Glutamatergic neuron (in vitro differentiated cells): ENCODE results near the gene ACAD10. TPM values are rescaled to one million over a fixed set of nuclear protein-coding genes. Genes with fewer than 3 reads are reported as not detected.
"Not testable (repeated sequence)": the region's sequence is repeated elsewhere in the genome, so short reads cannot be mapped to it uniquely, and the experiment has no call there.

ENCODE experiments used
- DNase-seq: peaks from one replicate; pipeline ENCODE4 v3.0.0; 2022
- H3K27ac Mint-ChIP-seq: one replicate; pipeline ENCODE4 v1.8.0; 2020; ENCODE audit warnings: mild to moderate bottlenecking, mixed read lengths, inconsistent platforms; ENCODE audit not compliant: unreplicated experiment
- H3K27me3 Mint-ChIP-seq: one replicate; pipeline ENCODE4 v1.8.0; 2020; ENCODE audit warnings: mild to moderate bottlenecking, moderate library complexity, mixed read lengths, inconsistent platforms; ENCODE audit not compliant: unreplicated experiment
- H3K36me3 Mint-ChIP-seq: one replicate; pipeline ENCODE4 v1.8.0; 2020; ENCODE audit warnings: mild to moderate bottlenecking, mixed read lengths, inconsistent platforms; ENCODE audit not compliant: unreplicated experiment
- H3K4me1 Mint-ChIP-seq: one replicate; pipeline ENCODE4 v1.8.0; 2020; ENCODE audit warnings: mild to moderate bottlenecking, low read depth, mixed read lengths, inconsistent platforms; ENCODE audit not compliant: unreplicated experiment
- H3K4me3 Mint-ChIP-seq: one replicate; pipeline ENCODE4 v1.8.0; 2020; ENCODE audit warnings: mild to moderate bottlenecking, mixed read lengths, inconsistent platforms; ENCODE audit not compliant: unreplicated experiment
- H3K9me3 Mint-ChIP-seq: one replicate; pipeline ENCODE4 v1.8.0; 2020; ENCODE audit warnings: mild to moderate bottlenecking, moderate library complexity, mixed read lengths, inconsistent platforms; ENCODE audit not compliant: unreplicated experiment
- total RNA-seq: library from RNA; stranded (reverse); fragmentation: NEBNext Ultra II Directional; extraction: Animal tissue kit (Norgen Biotek cat#: 25700); gene quantifications from one replicate; pipeline ENCODE4 v1.2.1, GENCODE V29; 2021; ENCODE audit not compliant: unreplicated experiment
- TF ChIP-seq, protein P1 (sequence below): fragments of 200-600 bp; sonication (generic); IDR thresholded peaks from one replicate; pipeline ENCODE4 v1.5.0; 2021; ENCODE audit not compliant: partially characterized antibody, unreplicated experiment

The ACAD10 gene
- total RNA-seq, 1 donor from 2014 or later = 35.9 TPM

- no peak for DNase-seq
- Mint-ChIP-seq H3K27ac (no peak overlapping the region), H3K36me3 (peaks cover 4% of the 10 kb centered on the region), H3K27me3 (peaks cover 2% of the 10 kb centered on the region), H3K9me3 (no peaks in the 10 kb centered on the region), H3K4me3 (no peak overlapping the region), H3K4me1 (no peaks in the 10 kb centered on the region)
- TF ChIP-seq, protein P1, sequence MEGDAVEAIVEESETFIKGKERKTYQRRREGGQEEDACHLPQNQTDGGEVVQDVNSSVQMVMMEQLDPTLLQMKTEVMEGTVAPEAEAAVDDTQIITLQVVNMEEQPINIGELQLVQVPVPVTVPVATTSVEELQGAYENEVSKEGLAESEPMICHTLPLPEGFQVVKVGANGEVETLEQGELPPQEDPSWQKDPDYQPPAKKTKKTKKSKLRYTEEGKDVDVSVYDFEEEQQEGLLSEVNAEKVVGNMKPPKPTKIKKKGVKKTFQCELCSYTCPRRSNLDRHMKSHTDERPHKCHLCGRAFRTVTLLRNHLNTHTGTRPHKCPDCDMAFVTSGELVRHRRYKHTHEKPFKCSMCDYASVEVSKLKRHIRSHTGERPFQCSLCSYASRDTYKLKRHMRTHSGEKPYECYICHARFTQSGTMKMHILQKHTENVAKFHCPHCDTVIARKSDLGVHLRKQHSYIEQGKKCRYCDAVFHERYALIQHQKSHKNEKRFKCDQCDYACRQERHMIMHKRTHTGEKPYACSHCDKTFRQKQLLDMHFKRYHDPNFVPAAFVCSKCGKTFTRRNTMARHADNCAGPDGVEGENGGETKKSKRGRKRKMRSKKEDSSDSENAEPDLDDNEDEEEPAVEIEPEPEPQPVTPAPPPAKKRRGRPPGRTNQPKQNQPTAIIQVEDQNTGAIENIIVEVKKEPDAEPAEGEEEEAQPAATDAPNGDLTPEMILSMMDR = no peak
Observed at GRCh38 chr12:111693818-111694217, 8.0 kb downstream of the ACAD10 start.

DNA sequence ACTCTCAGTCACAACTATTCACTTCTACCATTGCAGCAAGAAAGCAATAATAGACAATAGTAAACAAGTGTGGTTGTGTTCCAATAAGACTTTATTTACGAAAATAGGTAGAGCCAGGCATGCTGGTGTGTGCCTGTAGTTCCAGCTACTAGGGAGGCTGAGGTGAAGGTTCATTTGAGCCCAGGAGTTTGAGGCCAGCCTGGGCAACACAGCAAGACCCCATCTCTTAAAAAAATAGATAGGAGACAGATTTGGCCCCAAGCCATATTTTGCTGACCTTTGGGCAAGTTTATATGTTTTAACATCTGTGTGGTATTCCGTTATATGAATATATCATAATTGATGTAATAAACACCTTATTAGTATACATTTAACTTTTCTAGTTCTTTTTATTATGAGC, 14.1 kb downstream of the ACAD10 start:
- TF ChIP-seq, protein P1 = no peak
- H3K9me3 Mint-ChIP-seq = no peaks in the 10 kb centered on the region
- H3K36me3 Mint-ChIP-seq = no peaks in the 10 kb centered on the region

GRCh38 chr12:111705672-111706071, 19.8 kb downstream of the ACAD10 start:
- Mint-ChIP-seq H3K27me3 (peaks cover 1% of the 10 kb centered on the region), H3K4me1 (no peaks in the 10 kb centered on the region), H3K4me3 (no peak overlapping the region), H3K27ac (no peak overlapping the region), H3K36me3 (no peaks in the 10 kb centered on the region), H3K9me3 (no peaks in the 10 kb centered on the region)
- no peak for DNase-seq
- TF ChIP-seq, protein P1 = no peak

More for the DNA sequence above, 14.1 kb downstream of the ACAD10 start:
- no peak for DNase-seq
- H3K4me3 Mint-ChIP-seq = no peak overlapping the region
- no peaks in the 10 kb centered on the region for H3K4me1 Mint-ChIP-seq
- H3K27ac Mint-ChIP-seq = no peak overlapping the region
- H3K27me3 Mint-ChIP-seq = no peaks in the 10 kb centered on the region

DNA sequence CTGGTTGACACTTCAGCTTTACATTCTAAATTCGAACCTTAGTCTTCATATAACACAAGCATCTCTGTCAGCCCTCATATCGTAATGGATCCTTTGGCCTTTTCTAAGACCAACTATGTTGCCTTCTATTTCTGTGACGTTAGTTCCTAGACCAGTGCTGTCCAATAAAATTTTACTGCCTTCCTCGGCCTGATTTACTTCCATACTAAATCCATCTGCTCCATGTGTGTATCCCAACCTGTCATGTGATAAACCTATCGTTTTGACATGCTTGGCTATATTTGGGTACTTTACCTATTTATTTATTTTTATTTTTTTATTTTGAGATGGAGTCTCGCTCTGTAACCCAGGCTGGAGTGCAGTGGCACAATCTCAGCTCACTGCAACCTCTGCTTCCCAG, 20.3 kb downstream of the ACAD10 start:
- H3K4me1 Mint-ChIP-seq = no peaks in the 10 kb centered on the region
- H3K27ac Mint-ChIP-seq = no peak overlapping the region
- peaks cover 1% of the 10 kb centered on the region for H3K27me3 Mint-ChIP-seq
- no peak for DNase-seq
- H3K4me3 Mint-ChIP-seq = no peak overlapping the region
- no peaks in the 10 kb centered on the region for H3K36me3 Mint-ChIP-seq
- no peaks in the 10 kb centered on the region for H3K9me3 Mint-ChIP-seq
- TF ChIP-seq, protein P1 = no peak

GRCh38 chr12:111715279-111715678, 29.4 kb downstream of the ACAD10 start:
- peaks cover under 1% of the 10 kb centered on the region for H3K27me3 Mint-ChIP-seq
- TF ChIP-seq, protein P1 = no peak
- no peak overlapping the region for H3K4me3 Mint-ChIP-seq
- H3K9me3 Mint-ChIP-seq = no peaks in the 10 kb centered on the region
- H3K4me1 Mint-ChIP-seq = no peaks in the 10 kb centered on the region
- no peaks in the 10 kb centered on the region for H3K36me3 Mint-ChIP-seq
- no peak for DNase-seq
- no peak overlapping the region for H3K27ac Mint-ChIP-seq

- H3K27me3 Mint-ChIP-seq = not testable (repeated sequence)
Observed at GRCh38 chr12:111719316-111719715, 33.5 kb downstream of the ACAD10 start.

More at GRCh38 chr12:111719316-111719715, 33.5 kb downstream of the ACAD10 start:
- H3K9me3 Mint-ChIP-seq, H3K4me3 Mint-ChIP-seq, DNase-seq, H3K36me3 Mint-ChIP-seq, H3K27ac Mint-ChIP-seq, H3K4me1 Mint-ChIP-seq: not testable (repeated sequence)
